ENCODE measurements around the gene TULP3.

TULP3 gene

DNA sequence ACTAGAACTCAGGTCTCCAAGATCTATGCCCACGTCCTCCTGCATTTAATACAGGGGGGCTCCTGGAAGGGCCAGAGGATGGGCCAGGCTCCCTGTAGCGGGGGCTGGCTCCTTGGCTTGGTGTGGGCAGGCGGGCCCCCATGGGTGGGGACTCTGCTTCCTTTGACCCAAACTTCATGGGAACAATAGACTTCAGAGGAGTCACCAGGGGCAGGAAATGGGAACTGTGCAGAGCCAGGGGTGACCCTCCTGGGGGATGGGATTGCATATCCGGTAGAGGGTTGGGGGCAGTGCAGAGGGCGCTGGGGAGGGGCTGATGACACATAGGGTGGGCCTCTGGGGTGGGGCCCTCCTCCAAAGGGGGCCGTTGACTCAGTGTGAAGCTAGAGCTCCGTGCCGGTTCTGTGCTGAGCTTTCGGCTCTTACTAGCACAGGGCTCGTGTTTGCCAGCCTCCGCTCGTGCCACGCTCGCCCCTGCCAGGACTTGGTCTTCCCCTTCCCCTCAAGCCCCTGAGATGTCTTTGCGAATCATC is 73.1 kb downstream of the TULP3 start:
- ATAC-seq (no peak), DNase-seq (no peak)
- H3K27me3 Mint-ChIP-seq = peaks cover 63% of the 10 kb centered on the region
- peaks cover 19% of the 10 kb centered on the region for H3K4me1 Mint-ChIP-seq
- H3K4me3 Mint-ChIP-seq = no peak overlapping the region
- no peaks in the 10 kb centered on the region for H3K9me3 Mint-ChIP-seq
- no peak overlapping the region for H3K27ac Mint-ChIP-seq

DNA sequence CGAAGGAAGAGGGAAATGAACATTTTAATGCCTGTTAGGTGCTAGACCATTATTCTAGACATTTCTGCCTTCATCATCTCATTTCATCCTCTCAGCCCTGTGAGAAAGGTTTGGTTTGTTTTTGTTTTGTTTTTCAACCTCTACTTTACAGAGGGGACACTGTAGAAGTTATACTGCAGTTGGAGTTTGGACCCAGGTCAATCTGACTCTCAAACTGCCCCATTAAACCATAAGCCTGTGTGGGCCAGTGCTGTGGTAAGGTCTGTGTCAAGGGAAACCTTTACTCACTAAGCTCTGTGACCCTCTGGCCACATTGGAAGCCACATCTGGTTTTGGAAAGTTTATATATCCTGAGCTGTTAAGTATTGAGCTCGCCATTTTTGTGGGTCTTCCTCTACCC is 77.0 kb downstream of the TULP3 start:
- peaks cover 46% of the 10 kb centered on the region for H3K27me3 Mint-ChIP-seq

DNA sequence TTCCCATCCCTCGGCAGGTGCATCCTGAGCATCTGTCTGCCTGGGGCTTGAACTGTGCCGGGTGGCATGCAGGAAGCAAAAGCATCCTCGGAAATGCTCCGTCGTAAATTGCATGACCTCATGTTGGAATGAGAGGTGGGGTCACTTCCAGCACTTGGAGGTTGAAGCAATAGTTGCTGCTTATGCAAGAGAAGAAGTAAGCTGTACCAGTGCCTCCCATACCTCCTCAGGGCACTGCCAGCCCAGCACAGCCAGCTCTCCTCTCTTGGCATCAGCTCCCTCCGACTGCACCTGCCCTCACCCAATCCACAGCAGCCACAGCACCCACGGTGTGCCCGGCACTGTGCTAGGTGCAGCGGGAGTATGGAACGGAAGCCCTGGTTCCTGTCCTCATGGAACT is 80.1 kb downstream of the TULP3 start:
- no peak overlapping the region for H3K4me3 Mint-ChIP-seq
- H3K27me3 Mint-ChIP-seq = peaks cover 26% of the 10 kb centered on the region
- no peak overlapping the region for H3K27ac Mint-ChIP-seq
- H3K9me3 Mint-ChIP-seq = no peaks in the 10 kb centered on the region
- no peak for ATAC-seq
- H3K4me1 Mint-ChIP-seq = no peaks in the 10 kb centered on the region
- DNase-seq = no peak

More for the DNA sequence above, 77.0 kb downstream of the TULP3 start:
- ATAC-seq (no peak), DNase-seq (no peak)
- Mint-ChIP-seq H3K9me3 (no peaks in the 10 kb centered on the region), H3K4me3 (no peak overlapping the region), H3K4me1 (no peaks in the 10 kb centered on the region), H3K27ac (no peak overlapping the region)

DNA sequence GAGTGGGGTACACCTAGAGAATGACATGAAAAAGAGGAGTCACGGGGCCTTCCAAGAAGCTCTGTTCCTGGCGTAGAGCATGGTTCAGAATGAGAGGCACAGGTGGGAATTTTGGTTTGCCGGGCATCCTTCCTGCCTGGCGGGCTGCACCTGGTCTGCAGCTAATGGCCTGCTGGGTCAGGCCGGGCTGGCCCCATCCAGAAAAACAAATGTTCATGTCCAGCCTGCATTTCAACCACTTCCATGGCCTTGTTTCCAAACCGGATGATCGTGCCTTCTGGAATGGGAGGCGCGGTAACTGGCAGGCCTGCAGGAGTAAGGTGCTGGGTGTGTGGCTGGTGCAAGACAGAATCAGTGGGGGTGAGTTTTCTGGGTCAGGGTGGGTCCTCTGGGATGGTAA is 82.9 kb downstream of the TULP3 start:
- no peak overlapping the region for H3K27ac Mint-ChIP-seq
- no peaks in the 10 kb centered on the region for H3K9me3 Mint-ChIP-seq
- ATAC-seq (no peak), DNase-seq (no peak)
- no peaks in the 10 kb centered on the region for H3K4me1 Mint-ChIP-seq
- peaks cover 20% of the 10 kb centered on the region for H3K27me3 Mint-ChIP-seq
- no peak overlapping the region for H3K4me3 Mint-ChIP-seq

DNA sequence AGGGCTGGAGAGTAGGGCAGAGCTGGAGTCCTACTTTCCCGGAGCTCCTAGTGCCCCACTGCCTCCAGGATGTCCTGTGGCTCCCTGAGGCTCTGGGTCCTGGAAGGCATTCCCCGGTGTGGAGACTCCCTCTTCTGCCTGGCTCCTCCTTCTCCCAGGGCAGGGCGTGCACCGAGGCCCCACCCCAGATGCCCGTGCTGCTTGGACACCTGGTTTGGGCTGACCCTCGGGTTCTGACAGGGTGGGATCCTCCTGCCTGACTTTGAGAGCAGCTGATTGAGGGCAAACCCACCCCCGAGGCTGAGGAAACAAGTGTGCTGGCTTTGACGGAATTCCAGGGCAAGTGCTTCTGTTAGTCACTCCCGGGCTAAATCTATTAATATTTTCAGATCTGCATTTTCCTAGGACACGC is 83.9 kb downstream of the TULP3 start:
- no peaks in the 10 kb centered on the region for H3K4me1 Mint-ChIP-seq
- no peak overlapping the region for H3K27ac Mint-ChIP-seq
- no peak for ATAC-seq
- peaks cover 20% of the 10 kb centered on the region for H3K27me3 Mint-ChIP-seq
- H3K4me3 Mint-ChIP-seq = no peak overlapping the region
- no peak for DNase-seq
- no peaks in the 10 kb centered on the region for H3K9me3 Mint-ChIP-seq

DNA sequence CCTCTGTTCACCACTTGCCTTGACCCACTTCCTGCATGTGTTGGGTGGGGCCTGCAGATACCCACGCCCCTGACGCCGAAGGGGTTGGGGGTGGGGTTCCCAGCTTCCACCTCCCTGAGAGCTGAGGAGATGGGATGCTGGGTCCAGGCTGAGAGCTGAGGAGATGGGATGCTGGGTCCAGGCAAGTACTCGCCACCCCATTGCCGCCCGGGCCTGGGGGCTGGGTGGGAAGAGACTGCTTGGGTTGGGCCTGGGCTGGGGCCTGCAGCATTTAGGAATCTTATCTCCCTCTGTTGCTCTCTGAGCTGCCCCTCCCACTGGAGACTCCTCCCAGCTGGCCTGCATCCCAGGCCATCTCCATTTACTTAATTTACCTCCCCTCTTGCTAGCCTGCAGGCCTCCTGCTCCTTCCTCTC is 85.9 kb downstream of the TULP3 start:
- peak overlapping the region in 1 of 2 donors; percentile 77 for H3K27ac Mint-ChIP-seq
- H3K9me3 Mint-ChIP-seq = no peaks in the 10 kb centered on the region
- no peak overlapping the region for H3K4me3 Mint-ChIP-seq
- H3K4me1 Mint-ChIP-seq = no peaks in the 10 kb centered on the region
- no peak for DNase-seq
- peaks cover 8% of the 10 kb centered on the region for H3K27me3 Mint-ChIP-seq
- ATAC-seq = no peak

DNA sequence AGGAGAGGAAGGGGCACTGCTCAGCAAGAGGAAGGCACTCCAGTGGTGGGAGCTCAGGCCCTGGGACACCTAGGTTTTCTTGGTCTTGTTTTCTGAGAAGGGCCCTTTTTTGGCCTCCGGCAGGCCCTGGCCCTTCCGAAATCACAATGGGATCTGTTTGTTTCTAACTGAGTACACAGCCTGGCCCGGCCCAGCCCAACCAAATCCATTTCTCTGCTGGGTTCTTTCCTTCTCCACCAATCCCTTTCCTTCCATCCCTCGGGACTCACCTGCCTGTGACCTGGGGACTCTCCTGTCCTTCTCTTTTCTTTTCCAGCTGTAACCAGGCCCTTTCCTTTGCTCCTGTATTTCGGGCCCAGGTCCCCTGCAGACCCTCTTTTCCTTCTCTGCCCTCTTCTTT is 87.1 kb downstream of the TULP3 start:
- Mint-ChIP-seq H3K4me1 (no peaks in the 10 kb centered on the region), H3K27me3 (peaks cover 5% of the 10 kb centered on the region), H3K4me3 (no peak overlapping the region), H3K27ac (peak overlapping the region in 1 of 2 donors; percentile 82), H3K9me3 (no peaks in the 10 kb centered on the region)
- no peak for DNase-seq
- no peak for ATAC-seq

DNA sequence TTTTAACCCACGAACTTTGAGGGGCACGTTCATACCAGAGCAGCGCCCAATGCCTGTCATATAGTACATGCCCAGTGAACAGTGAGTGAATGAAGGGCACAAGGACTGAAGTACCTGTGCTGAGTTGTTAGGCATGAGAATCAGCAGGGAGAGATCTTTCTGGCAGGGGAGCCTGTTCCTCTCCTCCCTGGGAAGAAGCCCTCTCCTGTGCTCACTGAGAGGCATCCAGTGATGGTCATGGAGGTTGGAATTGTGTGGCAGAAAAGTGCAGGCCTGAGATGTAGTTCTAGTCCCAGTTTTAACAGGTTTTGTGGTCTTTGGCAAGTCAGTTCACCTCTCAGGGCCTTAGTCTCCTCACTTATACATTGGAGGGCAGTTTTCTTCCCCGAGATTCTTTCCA is 89.1 kb downstream of the TULP3 start:
- no peak for DNase-seq
- H3K27me3 Mint-ChIP-seq = no peaks in the 10 kb centered on the region
- no peaks in the 10 kb centered on the region for H3K9me3 Mint-ChIP-seq
- peaks cover 5% of the 10 kb centered on the region for H3K4me1 Mint-ChIP-seq
- ATAC-seq = no peak
- H3K4me3 Mint-ChIP-seq = no peak overlapping the region
- H3K27ac Mint-ChIP-seq = no peak overlapping the region

DNA sequence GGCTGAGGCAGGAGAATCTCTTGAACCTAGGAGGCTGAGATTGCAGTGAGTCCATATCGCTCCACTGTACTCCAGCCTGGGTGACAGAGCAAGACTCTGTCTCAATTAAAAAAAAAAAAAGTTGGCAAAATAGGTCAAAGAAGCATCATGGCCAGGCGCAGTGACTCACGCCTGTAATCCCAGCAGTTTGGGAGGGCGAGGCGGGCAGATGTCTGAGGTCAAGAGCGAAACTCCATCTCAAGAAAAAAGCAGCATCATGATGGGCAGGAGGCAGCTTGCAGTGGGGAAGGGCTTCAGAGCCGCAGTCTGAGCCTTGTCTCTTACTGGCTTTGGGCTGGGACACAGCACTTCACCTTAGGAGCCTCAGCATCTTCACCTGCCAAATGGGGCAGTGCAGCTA is 89.9 kb downstream of the TULP3 start:
- ATAC-seq (no peak), DNase-seq (no peak)
- Mint-ChIP-seq H3K4me3 (no peak overlapping the region), H3K9me3 (no peaks in the 10 kb centered on the region), H3K27me3 (no peaks in the 10 kb centered on the region), H3K27ac (no peak overlapping the region), H3K4me1 (peaks cover 5% of the 10 kb centered on the region)

DNA sequence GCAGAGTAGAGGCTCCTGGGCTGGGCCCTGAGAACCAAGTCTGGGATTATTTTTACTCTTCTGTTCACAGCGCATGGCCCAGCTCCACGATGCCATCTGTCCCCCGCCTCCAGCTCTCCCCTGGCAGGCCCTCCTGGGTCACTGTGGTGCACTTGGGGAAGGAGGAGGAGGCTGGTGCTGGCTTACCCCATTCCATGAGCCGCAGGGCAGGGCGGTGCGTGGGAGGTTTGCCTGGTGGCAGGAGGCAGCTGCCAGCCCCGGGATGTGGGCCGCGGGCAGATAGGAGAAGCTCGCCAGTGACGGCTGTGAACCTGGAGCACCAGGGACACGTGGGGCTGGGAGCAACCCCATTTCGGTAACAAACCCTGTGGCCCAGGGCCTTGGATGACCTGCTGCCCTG is 91.7 kb downstream of the TULP3 start:
- ATAC-seq = no peak

DNA sequence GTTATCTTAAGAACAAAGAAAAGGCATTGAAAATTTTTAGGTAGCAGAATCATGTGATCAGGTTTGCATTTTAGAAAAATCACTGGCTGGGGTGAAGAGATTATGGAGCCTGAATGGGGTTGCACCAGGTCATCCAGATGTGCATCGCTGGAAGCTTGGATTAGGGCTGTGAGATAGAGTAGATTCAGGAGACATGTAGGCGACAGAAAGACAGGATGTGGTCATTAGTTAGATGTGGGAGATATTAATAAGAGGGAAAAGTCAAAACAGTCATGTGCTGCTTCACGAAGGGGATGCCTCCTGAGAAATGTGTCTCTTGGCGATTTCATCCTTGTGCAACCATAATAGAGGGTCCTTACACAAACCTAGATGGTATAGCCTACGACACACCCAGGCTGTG is 93.6 kb downstream of the TULP3 start:
- Mint-ChIP-seq H3K27me3 (peaks cover 6% of the 10 kb centered on the region), H3K4me3 (no peak overlapping the region), H3K9me3 (no peaks in the 10 kb centered on the region), H3K4me1 (peaks cover 5% of the 10 kb centered on the region), H3K27ac (peak overlapping the region in 1 of 2 donors; percentile 0)
- ATAC-seq (no peak), DNase-seq (no peak)

More for the DNA sequence above, 91.7 kb downstream of the TULP3 start:
- peaks cover 5% of the 10 kb centered on the region for H3K4me1 Mint-ChIP-seq
- no peak overlapping the region for H3K4me3 Mint-ChIP-seq
- no peak for DNase-seq
- no peaks in the 10 kb centered on the region for H3K9me3 Mint-ChIP-seq
- H3K27ac Mint-ChIP-seq = no peak overlapping the region
- peaks cover 6% of the 10 kb centered on the region for H3K27me3 Mint-ChIP-seq

DNA sequence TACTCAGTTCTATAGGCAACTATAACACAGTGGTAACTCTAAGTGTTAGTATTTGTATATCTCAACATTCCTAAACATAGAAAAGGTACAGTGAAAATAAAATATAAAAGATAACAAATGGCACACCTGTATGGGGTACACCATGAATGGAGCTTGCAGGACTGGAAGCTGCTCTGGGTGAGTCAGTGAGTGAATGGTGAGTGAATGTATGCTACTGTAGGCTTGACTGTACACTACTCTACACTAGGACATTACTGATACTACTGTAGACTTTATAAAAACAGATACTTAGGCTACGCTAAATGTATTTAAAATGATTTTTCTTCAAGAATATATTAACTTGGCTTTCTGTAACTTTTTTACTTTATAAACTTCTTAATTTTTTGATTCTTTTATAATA is 94.0 kb downstream of the TULP3 start:
- Mint-ChIP-seq H3K27ac (no peak overlapping the region), H3K4me1 (peaks cover 5% of the 10 kb centered on the region), H3K27me3 (peaks cover 6% of the 10 kb centered on the region), H3K4me3 (no peak overlapping the region), H3K9me3 (peaks cover 3 to 4% of the 10 kb centered on the region in 2 donors)
- ATAC-seq (no peak), DNase-seq (no peak)

DNA sequence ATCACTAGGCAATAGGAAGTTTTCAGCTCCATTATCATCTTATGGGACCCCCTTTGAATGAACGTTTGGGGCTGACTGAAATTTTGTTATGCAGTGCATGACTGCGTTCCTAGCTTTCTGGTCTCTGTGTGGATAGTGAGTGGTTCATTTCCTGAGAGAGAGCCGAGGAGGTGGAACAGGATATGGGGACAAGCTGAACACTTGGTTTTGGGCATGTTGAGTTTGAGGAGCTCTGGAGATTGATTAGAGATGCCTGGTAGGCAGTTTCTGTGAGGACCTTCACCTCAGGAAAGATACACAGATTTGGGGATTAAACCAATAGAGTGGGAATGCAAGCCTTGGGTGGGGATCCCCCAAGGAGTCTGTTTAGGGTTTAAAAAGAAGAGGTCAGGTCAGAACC is 96.2 kb downstream of the TULP3 start:
- Mint-ChIP-seq H3K9me3 (peaks cover 6 to 9% of the 10 kb centered on the region in 2 donors), H3K27me3 (peaks cover 6% of the 10 kb centered on the region)

DNA sequence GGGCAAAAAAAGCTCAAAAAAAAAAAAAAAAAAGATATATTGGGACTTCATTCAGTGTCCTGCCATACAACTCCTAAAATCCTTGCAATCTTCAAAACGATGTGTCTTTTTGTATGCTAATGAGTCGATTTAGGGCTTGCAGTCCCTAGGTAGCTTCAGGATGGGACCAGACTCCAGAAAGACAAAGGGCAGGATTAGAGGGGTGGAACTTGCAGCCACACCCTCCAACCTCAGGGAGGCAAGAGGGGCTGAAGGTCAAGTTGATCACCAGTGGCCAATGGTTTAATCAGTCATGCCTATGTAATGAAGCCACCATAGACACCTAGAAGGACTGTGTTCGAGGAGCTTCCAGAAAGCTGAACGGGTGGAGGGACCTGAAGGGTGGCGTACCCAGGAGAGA is 97.8 kb downstream of the TULP3 start:
- Mint-ChIP-seq H3K9me3 (peaks cover 6 to 9% of the 10 kb centered on the region in 2 donors), H3K27ac (no peak overlapping the region), H3K4me1 (peaks cover 5% of the 10 kb centered on the region), H3K27me3 (peaks cover 6% of the 10 kb centered on the region), H3K4me3 (no peak overlapping the region)
- DNase-seq = no peak
- ATAC-seq = no peak

More for the DNA sequence above, 96.2 kb downstream of the TULP3 start:
- peaks cover 5% of the 10 kb centered on the region for H3K4me1 Mint-ChIP-seq
- H3K27ac Mint-ChIP-seq = no peak overlapping the region
- H3K4me3 Mint-ChIP-seq = no peak overlapping the region
- DNase-seq = no peak
- ATAC-seq = no peak

Data from stimulated activated naive CD8-positive, alpha-beta T cell treated with anti-CD3 and anti-CD28 coated beads, Interleukin-15, amount 100 ng/mL, for 72 hours (primary cell).